Breast epithelium (tissue), 4 donors: Measurements from ENCODE around the gene PAK1. TPM values are rescaled to one million over a fixed set of nuclear protein-coding genes. Genes with fewer than 3 reads are reported as not detected.

ENCODE experiments used
- DNase-seq, 2 donors: peaks; one replicate each; pipeline ENCODE4 v3.0.0-alpha.2; 2019; ENCODE audit warnings: low spot score in 2 of 2
- H3K27ac ChIP-seq, 2 donors: fragments of 200-600 bp; sonication (generic) in 1 of 2; one replicate each; pipeline ENCODE4 v1.5.1; 2016 to 2019; ENCODE audit warnings: mild to moderate bottlenecking in 1 of 2
- H3K27me3 ChIP-seq, 2 donors: fragments of 200-600 bp; sonication (generic) in 1 of 2; one replicate each; pipeline versions ENCODE4 v1.5.1 to v1.6.0; 2017 to 2019; ENCODE audit warnings: control low read depth in 1 of 2, mild to moderate bottlenecking in 1 of 2
- H3K36me3 ChIP-seq: fragments of 200-600 bp; one replicate; pipeline ENCODE4 v1.5.1; 2019
- H3K4me1 ChIP-seq, 2 donors: fragments of 200-600 bp; sonication (generic); one replicate each; pipeline ENCODE4 v1.5.1; 2016 to 2019; ENCODE audit warnings: control low read depth in 1 of 2
- H3K4me3 ChIP-seq, 3 donors: fragments of 200-600 bp; sonication (generic); 1 replicate in 2 of 3; 2 replicates in 1 of 3; pipeline ENCODE4 v1.5.1; 2016 to 2019; ENCODE audit warnings: mild to moderate bottlenecking in 3 of 3, moderate library complexity in 2 of 3
- H3K9me3 ChIP-seq, 2 donors: fragments of 200-600 bp; sonication (generic) in 1 of 2; one replicate each; pipeline ENCODE4 v1.5.1; 2016 to 2019; ENCODE audit warnings: control low read depth in 1 of 2
- POLR2A ChIP-seq: fragments of 450-650 bp; IDR thresholded peaks from one replicate; pipeline ENCODE4 v1.6.1; 2016; ENCODE audit warnings: antibody characterized with exemption, mild to moderate bottlenecking, moderate library complexity
- POLR2AphosphoS5 ChIP-seq, 3 donors: sonication (generic); formaldehyde crosslinking; IDR thresholded peaks; one replicate each; pipeline ENCODE4 v1.6.1; 2017; ENCODE audit warnings: antibody characterized with exemption in 3 of 3
- intact Hi-C: fragments of 100-400 bp; cut with DNase I; formaldehyde crosslinking; loops from one replicate; pipeline ENCODE4 v1.15.1; 2023; ENCODE audit warnings: low total_unique reads
- total RNA-seq, 3 donors: library from RNA; depleted of rRNA; stranded (reverse); fragments of >200 nt; gene quantifications; one replicate each; pipeline ENCODE4 v1.1.0, GENCODE V29; 2016
- TF ChIP-seq, protein P1 (sequence below), 3 donors: fragments of 450-650 bp; IDR thresholded peaks; one replicate each; pipeline ENCODE4 v1.5.1; 2016 to 2017; ENCODE audit warnings: antibody characterized with exemption in 3 of 3, mild to moderate bottlenecking in 3 of 3, moderate library complexity in 3 of 3

PAK1 gene
- total RNA-seq, 3 donors from 2014 or later: 23.2 to 59.6 (median 42.6) TPM

DNA sequence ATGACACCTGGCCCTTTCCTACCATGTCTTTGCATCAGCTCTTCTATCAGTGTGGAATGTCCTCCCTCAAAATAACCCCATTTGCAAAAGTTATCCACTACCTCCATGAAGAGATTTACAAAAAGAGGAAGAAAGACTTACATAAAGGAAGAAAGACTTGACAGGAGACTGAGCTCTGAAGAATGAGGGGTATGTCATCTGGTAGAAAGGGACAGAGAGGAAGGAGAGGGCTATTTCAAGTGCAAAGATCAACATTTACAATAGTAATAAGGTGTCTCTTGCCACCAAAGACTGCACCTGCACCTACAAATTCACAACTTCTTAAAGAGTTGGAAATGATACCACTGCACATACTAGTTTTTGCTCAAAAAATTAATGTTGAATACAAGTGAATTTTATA is 18.2 kb downstream of the PAK1 start:
- Histone ChIP-seq H3K9me3 (no peaks in the 10 kb centered on the region), H3K4me1 (no peaks in the 10 kb centered on the region), H3K36me3 (no peaks in the 10 kb centered on the region), H3K27ac (no peak overlapping the region), H3K27me3 (no peaks in the 10 kb centered on the region), H3K4me3 (no peak overlapping the region)
- TF ChIP-seq, protein P1, sequence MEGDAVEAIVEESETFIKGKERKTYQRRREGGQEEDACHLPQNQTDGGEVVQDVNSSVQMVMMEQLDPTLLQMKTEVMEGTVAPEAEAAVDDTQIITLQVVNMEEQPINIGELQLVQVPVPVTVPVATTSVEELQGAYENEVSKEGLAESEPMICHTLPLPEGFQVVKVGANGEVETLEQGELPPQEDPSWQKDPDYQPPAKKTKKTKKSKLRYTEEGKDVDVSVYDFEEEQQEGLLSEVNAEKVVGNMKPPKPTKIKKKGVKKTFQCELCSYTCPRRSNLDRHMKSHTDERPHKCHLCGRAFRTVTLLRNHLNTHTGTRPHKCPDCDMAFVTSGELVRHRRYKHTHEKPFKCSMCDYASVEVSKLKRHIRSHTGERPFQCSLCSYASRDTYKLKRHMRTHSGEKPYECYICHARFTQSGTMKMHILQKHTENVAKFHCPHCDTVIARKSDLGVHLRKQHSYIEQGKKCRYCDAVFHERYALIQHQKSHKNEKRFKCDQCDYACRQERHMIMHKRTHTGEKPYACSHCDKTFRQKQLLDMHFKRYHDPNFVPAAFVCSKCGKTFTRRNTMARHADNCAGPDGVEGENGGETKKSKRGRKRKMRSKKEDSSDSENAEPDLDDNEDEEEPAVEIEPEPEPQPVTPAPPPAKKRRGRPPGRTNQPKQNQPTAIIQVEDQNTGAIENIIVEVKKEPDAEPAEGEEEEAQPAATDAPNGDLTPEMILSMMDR (IDR thresholded peaks at IDR 0.05): no peak
- TF ChIP-seq POLR2AphosphoS5 (IDR thresholded peaks at IDR 0.05) (no peak), POLR2A (no peak)
- intact Hi-C loops: loop anchor here (10.0 kb wide), 1 partner anchor 621 kb away; no protein-coding TSS in a partner anchor
- DNase-seq: no peak

DNA sequence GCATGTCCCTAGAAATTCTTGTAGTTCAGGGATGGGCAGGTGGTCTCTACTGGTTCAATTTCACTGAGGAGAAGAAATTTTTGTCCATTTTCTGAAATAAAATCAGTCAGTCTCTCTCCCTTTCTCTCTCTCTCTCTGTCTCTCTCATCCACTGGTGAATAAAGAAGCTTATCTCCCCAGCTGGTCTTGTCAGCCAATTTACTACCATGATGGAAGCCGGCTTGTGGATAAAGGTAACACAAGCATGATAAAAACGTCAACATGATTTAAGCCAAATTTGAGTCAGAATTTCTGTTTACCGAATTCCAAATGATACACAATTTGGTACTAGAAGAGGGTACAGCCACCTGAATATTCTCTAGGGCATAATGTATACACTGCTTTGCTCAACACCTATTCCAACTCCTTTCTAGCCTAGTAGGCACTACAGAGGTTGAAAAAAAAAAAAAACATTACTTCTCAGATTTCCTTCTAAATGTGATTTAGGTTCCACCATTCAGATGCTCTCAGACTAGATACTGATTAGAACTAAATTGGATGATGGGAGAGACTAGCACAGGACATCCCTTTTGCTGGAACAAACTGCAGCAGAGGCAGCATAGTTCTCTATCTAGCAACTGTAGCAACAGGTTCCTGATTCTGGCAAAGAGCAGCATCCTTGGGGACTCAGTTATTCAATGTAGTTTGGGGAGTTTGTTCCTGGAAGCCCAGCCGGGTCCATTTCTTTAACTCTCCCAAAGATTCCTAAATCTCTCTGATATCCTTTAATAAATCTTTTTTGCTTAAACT is 18.8 kb downstream of the PAK1 start:
- Histone ChIP-seq H3K27ac (no peak overlapping the region), H3K4me1 (no peaks in the 10 kb centered on the region), H3K36me3 (no peaks in the 10 kb centered on the region), H3K27me3 (no peaks in the 10 kb centered on the region), H3K4me3 (no peak overlapping the region), H3K9me3 (no peaks in the 10 kb centered on the region)
- no peak for DNase-seq
- TF ChIP-seq POLR2A: no peak
- no peak for TF ChIP-seq POLR2AphosphoS5 (IDR thresholded peaks at IDR 0.05)
- intact Hi-C loops: loop anchor here (10.0 kb wide), 1 partner anchor 620 kb away; no protein-coding TSS in a partner anchor

DNA sequence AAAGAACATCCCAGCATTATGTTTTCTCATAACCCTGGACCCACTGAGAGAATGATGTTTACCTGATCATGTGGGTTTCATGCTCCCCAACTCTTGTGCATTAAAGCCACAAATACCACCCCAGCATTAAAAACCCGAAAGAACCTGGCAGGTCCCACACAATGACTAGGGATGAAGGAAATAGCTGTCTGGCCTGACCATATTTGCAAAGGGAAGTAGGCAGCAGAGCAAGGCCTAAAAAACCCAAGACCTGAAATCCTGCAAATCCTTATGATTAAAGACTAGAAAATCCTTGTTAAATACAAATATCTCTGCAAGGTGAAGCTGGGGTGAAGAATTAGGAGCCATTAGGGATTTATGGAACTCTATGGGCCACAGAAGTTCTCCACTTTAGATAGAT is 23.7 kb downstream of the PAK1 start:
- TF ChIP-seq POLR2AphosphoS5 (IDR thresholded peaks at IDR 0.05) (no peak), POLR2A (no peak)
- TF ChIP-seq, protein P1 (IDR thresholded peaks at IDR 0.05): no peak
- no peaks in the 10 kb centered on the region for H3K4me1 ChIP-seq
- H3K27ac ChIP-seq: no peak overlapping the region
- no peak overlapping the region for H3K4me3 ChIP-seq
- H3K36me3 ChIP-seq: no peaks in the 10 kb centered on the region
- H3K27me3 ChIP-seq: no peaks in the 10 kb centered on the region
- intact Hi-C loops: loop anchor here (10.0 kb wide), 1 partner anchor 615 kb away; no protein-coding TSS in a partner anchor
- no peaks in the 10 kb centered on the region for H3K9me3 ChIP-seq
- no peak for DNase-seq

DNA sequence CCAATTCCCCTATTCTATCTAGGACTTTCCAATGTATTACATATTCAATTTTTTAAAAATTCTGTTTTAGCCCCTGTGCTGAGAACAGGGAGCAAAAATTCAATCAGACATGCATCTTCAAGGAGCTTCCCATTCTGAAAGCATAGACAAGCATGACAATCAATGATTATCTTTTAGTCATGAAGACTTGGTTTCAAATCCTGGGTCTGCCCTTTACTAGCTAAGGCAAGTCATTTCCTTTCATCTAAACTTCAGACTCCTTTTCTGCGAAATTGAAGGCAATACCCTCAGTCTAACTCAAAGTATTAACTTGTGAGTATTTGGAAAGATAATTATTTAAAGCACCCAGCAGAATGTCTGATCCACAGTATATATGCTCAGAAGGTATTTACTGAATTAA is 24.1 kb downstream of the PAK1 start:
- TF ChIP-seq POLR2A: no peak
- H3K27me3 ChIP-seq: no peaks in the 10 kb centered on the region
- H3K4me3 ChIP-seq: no peak overlapping the region
- no peaks in the 10 kb centered on the region for H3K4me1 ChIP-seq
- no peaks in the 10 kb centered on the region for H3K9me3 ChIP-seq
- DNase-seq: no peak
- no peaks in the 10 kb centered on the region for H3K36me3 ChIP-seq
- H3K27ac ChIP-seq: no peak overlapping the region
- intact Hi-C loops: loop anchor here (10.0 kb wide), 1 partner anchor 615 kb away; no protein-coding TSS in a partner anchor

DNA sequence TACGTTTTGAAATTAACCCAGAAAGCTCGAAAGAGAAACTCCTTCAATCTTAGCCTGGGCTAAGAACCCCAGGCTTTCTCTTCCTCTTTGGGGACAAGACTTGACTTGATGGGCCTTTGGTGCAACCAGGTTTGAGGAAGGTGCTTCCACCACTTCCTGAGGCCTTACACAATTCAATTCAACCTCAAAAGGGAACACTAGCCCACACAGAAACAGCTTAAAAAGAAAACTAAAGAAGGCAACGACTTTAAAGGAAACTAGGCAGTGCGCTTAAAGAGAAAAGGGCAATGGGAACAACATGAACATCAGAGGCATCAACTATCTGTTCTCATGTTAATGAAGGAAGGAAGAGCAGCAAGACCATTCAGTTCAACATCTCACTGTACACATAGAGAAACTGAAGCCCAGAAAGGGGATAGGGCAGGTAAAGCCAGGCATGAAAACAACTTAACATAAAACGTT is 24.8 kb downstream of the PAK1 start:
- Histone ChIP-seq H3K9me3 (no peaks in the 10 kb centered on the region), H3K27me3 (no peaks in the 10 kb centered on the region), H3K36me3 (no peaks in the 10 kb centered on the region), H3K27ac (no peak overlapping the region), H3K4me1 (no peaks in the 10 kb centered on the region), H3K4me3 (no peak overlapping the region)
- intact Hi-C loops: no loop called here
- TF ChIP-seq, protein P1 (IDR thresholded peaks at IDR 0.05): no peak
- TF ChIP-seq POLR2AphosphoS5 (IDR thresholded peaks at IDR 0.05): no peak
- no peak for TF ChIP-seq POLR2A
- DNase-seq: no peak

DNA sequence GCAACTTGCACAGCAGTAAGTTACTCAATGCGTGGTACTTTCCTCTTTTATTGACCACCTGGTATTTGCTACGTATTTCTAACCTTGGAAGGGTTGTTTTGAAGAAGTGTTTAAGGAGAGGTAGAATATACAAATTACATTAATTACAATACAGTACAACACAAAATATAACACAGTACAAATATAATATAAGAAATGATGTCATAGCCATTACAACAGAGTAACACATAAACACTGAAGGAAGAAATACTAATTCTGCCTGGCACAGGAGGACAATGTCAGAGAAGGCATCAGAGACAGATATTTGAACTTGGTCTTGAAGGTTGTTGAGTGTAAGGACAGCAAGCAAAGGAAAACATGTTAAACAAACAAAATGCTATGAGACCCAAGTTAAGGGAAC is 25.6 kb downstream of the PAK1 start:
- DNase-seq: no peak
- Histone ChIP-seq H3K27me3 (no peaks in the 10 kb centered on the region), H3K36me3 (no peaks in the 10 kb centered on the region), H3K27ac (no peak overlapping the region), H3K4me1 (no peaks in the 10 kb centered on the region), H3K9me3 (no peaks in the 10 kb centered on the region), H3K4me3 (no peak overlapping the region)
- intact Hi-C loops: no loop called here
- TF ChIP-seq POLR2AphosphoS5 (IDR thresholded peaks at IDR 0.05) (no peak), POLR2A (no peak)
- TF ChIP-seq, protein P1 (IDR thresholded peaks at IDR 0.05): no peak
